HG02763 (cell line): Measurements from ENCODE around the gene WDR4.
"Not testable (repeated sequence)": the region's sequence is repeated elsewhere in the genome, so short reads cannot be mapped to it uniquely, and the experiment has no call there.

ENCODE experiments used
- ATAC-seq: cut with Tn5 transposase; IDR thresholded peaks from one replicate; pipeline ENCODE4 v1.9.1; 2021; ENCODE audit warnings: mild to moderate bottlenecking, moderate library complexity; ENCODE audit not compliant: unreplicated experiment

WDR4 gene

DNA sequence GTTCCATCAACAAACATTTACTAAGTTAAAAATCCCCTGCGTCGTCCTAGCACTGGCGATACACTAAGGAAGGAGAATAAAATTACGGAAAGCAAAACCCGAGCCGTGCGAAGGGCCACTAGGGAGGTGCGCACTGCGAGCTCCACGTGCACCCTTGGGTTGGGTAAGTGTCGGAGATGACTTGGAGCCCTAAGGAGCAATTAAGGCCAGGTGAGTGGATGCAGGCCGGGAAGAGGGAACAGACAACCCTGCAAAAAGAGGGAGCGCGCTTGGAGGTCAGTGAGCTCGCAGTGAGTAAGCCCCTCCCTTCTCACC lies 704 bp downstream of the WDR4 start:
- ATAC-seq: no peak

DNA sequence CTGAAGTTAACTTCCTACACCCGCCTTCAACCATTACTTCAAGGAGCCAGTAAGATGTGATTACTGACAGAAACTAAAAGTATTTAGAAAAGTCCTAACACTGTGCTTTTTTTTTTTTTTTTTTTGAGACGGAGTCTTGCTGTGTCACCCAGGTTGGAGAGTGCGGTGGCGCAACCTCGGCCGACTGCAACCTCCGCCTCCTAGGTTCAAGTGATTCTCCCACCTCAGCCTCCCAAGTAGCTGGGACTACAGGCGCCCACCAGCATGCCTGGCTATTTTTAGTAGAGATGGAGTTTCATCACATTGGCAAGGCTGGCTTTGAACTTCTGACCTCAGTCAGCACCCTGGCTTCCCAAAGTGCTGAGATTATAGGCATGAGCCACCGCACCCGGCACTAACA lies 3.5 kb downstream of the WDR4 start:
- ATAC-seq: not testable (repeated sequence)

DNA sequence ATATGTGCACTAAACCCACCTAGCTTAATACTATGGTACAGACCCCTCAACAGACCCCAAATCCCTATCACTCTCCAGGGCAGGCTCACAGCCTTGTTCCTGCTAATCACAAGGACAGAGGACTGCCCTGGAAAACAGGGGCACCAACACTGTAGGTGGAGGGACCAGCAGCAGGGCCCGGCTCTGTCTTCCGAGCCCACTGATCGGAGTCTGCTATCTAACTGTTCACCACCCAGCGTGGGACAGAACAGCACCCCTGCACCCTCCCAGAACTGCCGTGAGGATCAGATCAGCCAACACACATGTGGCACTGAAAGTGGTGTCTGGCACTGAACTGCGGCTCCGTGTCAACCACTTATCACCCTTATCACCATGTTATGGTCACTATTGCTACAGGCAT lies 6.2 kb downstream of the WDR4 start:
- ATAC-seq: no peak

GRCh38 chr21:42868196-42868595 lies 11.1 kb downstream of the WDR4 start:
- ATAC-seq: no peak

DNA sequence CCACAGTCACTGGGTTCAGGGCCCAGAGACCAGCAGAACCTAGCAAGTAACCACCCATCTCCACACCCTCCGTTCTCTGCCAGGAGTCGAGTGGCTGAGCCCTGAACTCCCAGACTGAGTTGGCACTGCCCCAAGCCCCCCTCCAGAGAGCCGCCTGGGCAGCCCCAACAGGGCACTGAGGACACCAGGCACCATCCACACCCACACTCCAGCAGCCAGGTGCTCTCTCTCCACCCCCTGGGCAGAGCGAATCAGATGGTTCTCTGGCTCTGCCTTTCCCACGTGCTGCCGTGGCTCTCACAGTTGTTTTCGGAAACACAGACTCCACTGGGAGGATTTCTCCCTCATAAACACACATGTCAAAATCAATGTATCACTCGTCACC lies 13.6 kb downstream of the WDR4 start:
- ATAC-seq: no peak

GRCh38 chr21:42864815-42865775 lies 14.2 kb downstream of the WDR4 start:
- no peak for ATAC-seq

GRCh38 chr21:42864286-42864685 lies 15.1 kb downstream of the WDR4 start:
- ATAC-seq: no peak

GRCh38 chr21:42863504-42863870 lies 15.9 kb downstream of the WDR4 start:
- ATAC-seq: no peak

GRCh38 chr21:42862774-42863503 lies 16.4 kb downstream of the WDR4 start:
- ATAC-seq: no peak

GRCh38 chr21:42861848-42862400 lies 17.4 kb downstream of the WDR4 start:
- no peak for ATAC-seq

DNA sequence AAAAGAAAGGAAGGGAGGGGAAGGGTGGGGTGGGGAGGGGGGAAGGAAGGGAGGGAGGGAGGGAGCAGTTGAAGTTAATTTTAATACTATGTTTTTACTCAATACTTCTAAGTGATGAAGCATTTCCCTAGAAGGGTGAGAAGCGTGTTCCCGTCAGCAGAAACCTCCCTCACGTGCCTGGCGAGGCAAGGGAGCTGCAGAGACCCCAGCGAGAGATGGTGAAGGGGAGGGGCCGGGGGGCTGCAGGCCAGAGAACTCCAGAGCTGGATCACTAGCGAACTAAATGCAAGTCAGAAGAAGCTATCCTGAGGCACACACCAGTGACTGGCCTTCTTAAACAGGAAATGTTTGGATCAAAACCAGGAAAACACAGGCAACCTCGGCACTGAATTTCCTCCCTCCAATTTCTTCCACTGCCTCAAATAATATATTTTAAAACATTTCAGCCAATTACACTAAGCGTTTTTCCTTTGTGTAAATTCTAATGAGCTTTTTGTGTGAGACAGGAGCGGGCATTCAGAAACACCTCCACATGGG lies 18.0 kb downstream of the WDR4 start:
- no peak for ATAC-seq

- no peak for ATAC-seq
Observed at GRCh38 chr21:42860345-42860744, 19.0 kb downstream of the WDR4 start.

DNA sequence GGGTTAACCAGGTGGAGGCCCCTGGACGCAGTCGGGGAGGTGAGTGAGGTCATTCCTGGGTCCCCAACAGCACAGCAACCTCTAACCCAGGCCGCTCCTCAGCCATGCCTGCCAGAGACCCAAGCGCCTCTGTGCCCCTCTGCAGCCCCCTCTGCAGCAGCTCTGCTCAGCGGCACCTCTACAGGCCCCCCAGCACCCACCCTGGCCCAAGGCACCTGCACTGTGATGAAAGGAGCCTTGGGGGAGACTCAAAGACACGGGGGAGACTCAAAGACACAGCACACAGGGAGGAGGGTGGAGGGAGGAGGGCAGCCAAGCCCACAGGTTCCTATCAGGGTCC lies 19.5 kb downstream of the WDR4 start:
- ATAC-seq: no peak

DNA sequence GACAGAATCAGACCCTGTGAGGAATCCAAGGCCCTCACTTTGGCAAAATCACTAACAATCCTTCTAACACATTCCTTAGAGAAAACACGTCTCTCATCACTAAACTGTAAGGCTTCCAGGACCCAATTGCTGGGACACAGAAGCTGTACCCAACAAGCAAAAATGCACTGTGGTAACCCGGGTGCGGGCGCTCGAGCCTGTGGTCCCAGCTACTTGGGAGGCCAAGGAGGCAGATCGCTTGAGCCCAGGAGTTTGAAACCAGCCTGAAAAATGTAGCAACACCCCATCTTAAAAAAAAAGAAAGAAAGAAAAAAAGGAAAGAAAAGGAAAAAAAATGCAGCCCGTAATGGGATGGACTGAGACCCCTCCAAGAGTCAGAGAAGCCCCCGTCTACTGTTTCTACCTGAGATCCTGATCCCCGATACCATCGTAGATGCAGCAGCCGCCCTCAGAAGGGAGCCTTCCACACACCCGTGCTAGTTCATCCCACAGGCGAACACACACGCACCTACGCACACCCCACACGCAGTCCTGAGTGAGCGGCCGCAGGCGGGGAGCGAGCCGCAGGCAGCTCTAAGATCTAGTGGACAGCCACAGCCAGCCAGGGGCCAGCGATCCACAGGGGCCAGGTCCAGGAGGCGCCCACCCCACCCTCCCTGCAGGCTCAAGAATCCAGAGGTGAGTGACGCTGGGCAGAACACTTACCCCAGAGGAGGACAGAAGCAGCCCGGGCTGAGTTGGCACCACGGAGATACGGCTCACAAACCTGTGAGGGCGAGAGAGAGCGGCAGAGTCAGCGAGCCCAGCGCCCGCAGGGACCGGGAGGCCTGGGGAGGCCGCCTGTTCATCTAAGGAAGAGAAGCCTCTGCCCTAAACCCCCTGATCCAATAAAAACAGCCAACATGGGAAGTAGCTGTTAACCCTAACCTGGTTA lies 20.1 kb downstream of the WDR4 start:
- no peak for ATAC-seq

GRCh38 chr21:42858185-42858847 lies 21.0 kb downstream of the WDR4 start:
- no peak for ATAC-seq

DNA sequence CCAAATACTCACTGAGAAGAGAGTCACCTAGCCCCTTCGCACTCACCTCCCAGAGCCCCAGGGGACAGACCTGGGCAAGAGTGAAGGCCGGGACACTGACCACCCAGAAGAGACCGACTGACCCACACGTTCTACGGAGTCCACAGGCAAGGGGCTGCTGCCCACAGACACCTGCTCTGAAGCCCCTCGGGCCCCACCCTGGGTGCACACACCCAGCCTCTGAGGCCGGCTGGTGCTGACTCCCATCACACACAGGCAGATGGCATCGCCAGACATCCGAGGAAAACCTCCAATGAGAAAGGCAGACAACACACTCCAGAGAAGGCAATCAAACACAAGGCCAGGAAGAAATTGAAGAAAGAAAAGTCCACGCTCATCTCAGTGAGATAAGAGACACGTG lies 22.1 kb downstream of the WDR4 start:
- ATAC-seq: no peak

- ATAC-seq: no peak
Observed at GRCh38 chr21:42855937-42856335, 23.4 kb downstream of the WDR4 start.

DNA sequence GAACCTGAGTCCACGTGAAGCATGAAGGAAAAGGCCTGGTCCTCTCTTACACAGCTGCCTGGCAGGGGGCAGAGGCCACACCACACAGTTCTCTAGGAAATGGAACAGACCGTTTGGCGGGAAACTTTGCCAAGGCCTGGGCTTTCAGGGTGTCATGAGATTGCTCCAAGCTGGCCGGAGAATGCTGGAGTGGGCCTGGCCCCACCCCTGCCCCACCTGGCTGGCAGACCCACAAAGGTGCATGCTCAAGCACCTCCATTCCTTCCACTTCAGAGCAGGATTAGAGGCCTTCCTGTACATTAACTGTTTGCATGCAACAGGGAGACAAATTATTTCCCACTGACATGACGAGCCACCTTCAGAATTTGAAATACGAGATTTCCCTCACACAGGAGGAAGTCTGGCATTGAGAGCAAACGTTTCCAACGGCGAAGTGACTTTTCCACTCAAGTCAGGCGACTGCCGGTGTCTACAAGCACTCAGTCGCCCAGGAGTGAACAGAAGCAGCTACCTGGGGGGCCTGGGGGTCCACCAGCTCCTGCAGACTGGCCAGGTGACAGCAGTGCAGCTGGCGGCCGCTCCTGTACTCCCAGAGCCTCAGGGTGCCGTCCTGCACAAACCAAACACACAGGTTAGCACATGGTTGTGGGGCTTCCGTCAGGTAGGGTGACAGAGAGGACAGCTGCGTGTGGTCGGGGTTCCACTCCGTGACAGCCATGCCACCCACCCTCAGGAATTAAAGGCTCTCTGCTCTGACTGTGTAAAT lies 24.0 kb downstream of the WDR4 start:
- ATAC-seq: no peak

DNA sequence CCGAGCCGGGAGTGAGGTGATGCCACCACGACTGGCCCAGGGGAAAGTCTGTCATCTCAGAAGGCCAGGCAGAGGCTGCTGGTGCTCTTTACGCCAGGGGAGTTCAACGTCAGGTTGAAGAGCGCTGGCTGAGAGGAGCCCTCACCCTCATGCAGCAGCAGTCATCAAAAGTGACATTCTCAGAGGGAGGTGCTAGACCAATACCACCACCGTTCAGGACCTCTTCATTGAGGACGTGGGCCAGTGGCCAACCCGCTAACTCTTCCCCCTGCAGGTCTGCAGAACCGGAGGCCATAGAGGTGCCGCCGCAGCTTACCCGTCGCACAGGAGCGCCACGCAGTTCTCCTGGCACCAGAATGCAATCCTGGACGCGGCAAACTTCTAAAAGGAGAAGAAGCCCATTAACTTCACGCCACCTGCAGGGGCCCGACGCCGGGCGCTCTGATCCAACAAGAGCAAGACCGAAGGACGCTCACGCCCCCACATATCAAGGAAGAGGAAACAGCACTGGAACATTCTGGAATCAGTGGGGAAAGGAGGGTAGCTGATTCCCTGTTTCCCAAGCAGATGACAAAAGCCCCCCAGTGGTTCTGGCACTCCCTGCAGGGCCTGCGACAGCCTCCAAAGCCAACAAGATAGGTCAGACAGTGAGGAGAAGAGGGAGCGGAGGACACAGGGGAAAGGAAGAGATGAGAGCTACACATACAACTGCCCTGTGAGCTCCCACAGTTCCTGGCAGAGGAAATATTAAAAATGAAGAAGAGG lies 24.9 kb downstream of the WDR4 start:
- ATAC-seq: no peak
